PC-3 (cell line): ENCODE results near the gene NDUFB3. TPM values are rescaled to one million over a fixed set of nuclear protein-coding genes. Genes with fewer than 3 reads are reported as not detected.
"Not testable (repeated sequence)": the region's sequence is repeated elsewhere in the genome, so short reads cannot be mapped to it uniquely, and the experiment has no call there.

Source experiments
- ATAC-seq: fragments of 200-7000 bp; cut with Tn5 transposase; 2 replicates; pipeline ENCODE4 v1.9.1; 2020; ENCODE audit warnings: mild to moderate bottlenecking, moderate library complexity
- BruUV-seq: library from RNA; stranded (reverse); fragments of 400-500 nt; replicated peaks from 2 replicates; lab custom pipeline; 2021; lab: Mats Ljungman, UMichigan
- CTCF ChIA-PET: fragments of 300-600 bp; sonication (Branson Sonifier 250); formaldehyde crosslinking; loops from one replicate; lab custom pipeline; 2022; ENCODE audit warnings: antibody characterized with exemption; lab: Charles Lee
- POLR2A ChIA-PET: fragments of 300-600 bp; sonication (Branson Sonifier 250); formaldehyde crosslinking; loops from one replicate; lab custom pipeline; 2022; ENCODE audit warnings: antibody characterized with exemption; ENCODE audit not compliant: unreplicated experiment; lab: Charles Lee
- DNase-seq: peaks from one replicate; pipeline ENCODE4 v3.0.0-alpha.2; 2015
- H2AFZ ChIP-seq: fragments of 300-600 bp; sonication (generic); 2 replicates; pipeline ENCODE4 v1.6.0; 2016; ENCODE audit warnings: antibody characterized with exemption, low read length
- H3F3A ChIP-seq: fragments of 300-600 bp; sonication (generic); one replicate; pipeline ENCODE4 v1.6.0; 2017; ENCODE audit warnings: antibody characterized with exemption, low read length, control low read depth, mild to moderate bottlenecking; ENCODE audit not compliant: unreplicated experiment
- H3K27ac ChIP-seq: fragments of 300-600 bp; sonication (generic); 2 replicates; pipeline ENCODE4 v1.5.1; 2016; ENCODE audit warnings: mild to moderate bottlenecking, low read length
- H3K27me3 ChIP-seq: fragments of 300-600 bp; sonication (generic); 2 replicates; pipeline ENCODE4 v1.6.1; 2016; ENCODE audit warnings: low read length, mixed read lengths
- H3K36me3 ChIP-seq: fragments of 300-600 bp; sonication (generic); 2 replicates; pipeline ENCODE4 v1.6.1; 2016; ENCODE audit warnings: low read depth, mixed run types, low read length, mixed read lengths
- H3K4me1 ChIP-seq: fragments of 300-600 bp; sonication (generic); 2 replicates; pipeline ENCODE4 v1.5.1; 2016; ENCODE audit warnings: low read length; ENCODE audit not compliant: insufficient read depth
- H3K4me2 ChIP-seq: fragments of 300-600 bp; sonication (generic); 2 replicates; pipeline ENCODE4 v1.6.0; 2016; ENCODE audit warnings: low read length
- H3K4me3 ChIP-seq: fragments of 300-600 bp; sonication (generic); 2 replicates; pipeline ENCODE4 v1.5.1; 2016; ENCODE audit warnings: mild to moderate bottlenecking, low read length, mixed read lengths
- H3K79me2 ChIP-seq: fragments of 300-600 bp; sonication (generic); 2 replicates; pipeline ENCODE4 v1.6.1; 2017; ENCODE audit warnings: low read length, mixed read lengths
- H3K9ac ChIP-seq: fragments of 300-600 bp; sonication (generic); 2 replicates; pipeline ENCODE4 v1.6.0; 2016; ENCODE audit warnings: mild to moderate bottlenecking, low read length
- H3K9me2 ChIP-seq: fragments of 300-600 bp; sonication (generic); replicated peaks from 2 replicates; pipeline ENCODE4 v1.6.1; 2016; ENCODE audit warnings: mixed run types, low read length, mixed read lengths
- H3K9me3 ChIP-seq: fragments of 300-600 bp; sonication (generic); 2 replicates; pipeline ENCODE4 v1.6.1; 2016; ENCODE audit warnings: low read length, mixed read lengths
- H4K20me1 ChIP-seq: fragments of 300-600 bp; sonication (generic); 2 replicates; pipeline ENCODE4 v1.6.1; 2016; ENCODE audit warnings: low read length, mixed read lengths
- EZH2 ChIP-seq: fragments of 300-600 bp; sonication (generic); IDR thresholded peaks from one replicate; pipeline ENCODE4 v1.6.1; 2017; ENCODE audit warnings: antibody characterized with exemption, mild to moderate bottlenecking, low read length; ENCODE audit not compliant: unreplicated experiment
- EZH2phosphoT487 ChIP-seq: fragments of 300-600 bp; sonication (generic); IDR thresholded peaks from 2 replicates; pipeline ENCODE4 v1.6.1; 2018; ENCODE audit warnings: mild to moderate bottlenecking, antibody characterized with exemption, low read length, borderline replicate concordance
- intact Hi-C: fragments of 100-400 bp; cut with micrococcal nuclease; formaldehyde crosslinking; loops from 2 replicates; pipeline ENCODE4 v1.9.0; 2023
- total RNA-seq: library from RNA; depleted of rRNA; stranded (reverse); fragments of >200 nt; gene quantifications from 2 replicates; pipeline ENCODE4 v1.2.3, GENCODE V29; 2014
- TF ChIP-seq, protein P1 (sequence below): fragments of 300-600 bp; sonication (generic); conservative IDR thresholded peaks from 2 replicates; pipeline ENCODE4 v1.5.1; 2017; ENCODE audit warnings: antibody characterized with exemption, low read depth, mild to moderate bottlenecking, low read length

Gene NDUFB3
- total RNA-seq, 1 experiment from 2014 or later = 176 TPM

DNA sequence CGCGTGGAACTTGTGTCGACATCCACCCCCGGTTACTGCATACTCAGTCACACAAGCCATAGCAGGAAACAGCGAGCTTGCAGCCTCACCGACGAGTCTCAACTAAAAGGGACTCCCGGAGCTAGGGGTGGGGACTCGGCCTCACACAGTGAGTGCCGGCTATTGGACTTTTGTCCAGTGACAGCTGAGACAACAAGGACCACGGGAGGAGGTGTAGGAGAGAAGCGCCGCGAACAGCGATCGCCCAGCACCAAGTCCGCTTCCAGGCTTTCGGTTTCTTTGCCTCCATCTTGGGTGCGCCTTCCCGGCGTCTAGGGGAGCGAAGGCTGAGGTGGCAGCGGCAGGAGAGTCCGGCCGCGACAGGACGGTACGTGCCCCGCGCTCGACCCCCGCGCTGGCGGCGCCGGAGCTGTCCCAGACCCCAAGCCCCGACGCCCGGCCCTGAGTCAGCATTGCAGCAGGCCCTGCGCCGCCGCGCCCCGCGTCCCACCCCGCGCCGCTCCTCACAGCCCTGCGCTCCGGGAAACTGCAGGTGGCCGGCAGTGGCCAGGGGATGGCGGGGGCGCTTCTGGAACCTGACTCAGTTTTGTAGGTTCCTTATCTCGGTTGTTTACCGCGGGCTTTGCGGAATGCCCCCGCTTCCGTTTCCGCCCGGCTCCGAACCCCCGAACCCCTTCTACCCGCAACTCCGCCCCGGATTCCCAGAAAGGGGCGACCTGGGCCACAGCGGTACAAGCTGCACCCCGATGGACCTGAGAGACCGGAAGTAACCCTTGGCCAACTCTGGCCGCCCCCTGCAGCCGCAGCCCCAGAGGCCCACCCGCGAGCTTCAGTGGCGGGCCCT, 44.5 kb downstream of the NDUFB3 start, which contains the start of gene CFLAR:
Gene CFLAR, plus strand, starts transcription at position 50 of the 844 bp plus-strand sequence. CDS start 13,702 bp downstream, outside the sequence.
- ChIA-PET CTCF (no interaction called here), POLR2A (interaction anchor here (0.8 to 1.0 kb wide), 2 partner anchors 35 to 46 kb away, joined by 6 to 9 read pairs; no protein-coding TSS in a partner anchor)
- Histone ChIP-seq H3K9ac (peak within 1 kb of the TSS; percentile 95), H3K9me2 (no peaks in the 10 kb centered on the region), H3F3A (peaks cover 6% of the 10 kb centered on the region), H3K27me3 (no peaks in the 10 kb centered on the region), H4K20me1 (no peaks in the 10 kb centered on the region), H3K4me3 (peak within 1 kb of the TSS; percentile 75), H3K9me3 (no peaks in the 10 kb centered on the region), H3K27ac (peak within 1 kb of the TSS; percentile 96), H3K4me1 (peaks cover 17% of the 10 kb centered on the region), H2AFZ (peak within 1 kb of the TSS; percentile 76), H3K79me2 (peaks cover 56% of the 10 kb centered on the region), H3K4me2 (peak within 1 kb of the TSS; percentile 86), H3K36me3 (no peaks in the 10 kb centered on the region)
- intact Hi-C loops = loop anchor here (5.0 kb wide), 2 partner anchors 61 to 116 kb away; no protein-coding TSS in a partner anchor
- ATAC-seq = peak; percentile 44
- DNase-seq = peak; percentile 63
- TF ChIP-seq EZH2phosphoT487 = no peak
- TF ChIP-seq, protein P1, sequence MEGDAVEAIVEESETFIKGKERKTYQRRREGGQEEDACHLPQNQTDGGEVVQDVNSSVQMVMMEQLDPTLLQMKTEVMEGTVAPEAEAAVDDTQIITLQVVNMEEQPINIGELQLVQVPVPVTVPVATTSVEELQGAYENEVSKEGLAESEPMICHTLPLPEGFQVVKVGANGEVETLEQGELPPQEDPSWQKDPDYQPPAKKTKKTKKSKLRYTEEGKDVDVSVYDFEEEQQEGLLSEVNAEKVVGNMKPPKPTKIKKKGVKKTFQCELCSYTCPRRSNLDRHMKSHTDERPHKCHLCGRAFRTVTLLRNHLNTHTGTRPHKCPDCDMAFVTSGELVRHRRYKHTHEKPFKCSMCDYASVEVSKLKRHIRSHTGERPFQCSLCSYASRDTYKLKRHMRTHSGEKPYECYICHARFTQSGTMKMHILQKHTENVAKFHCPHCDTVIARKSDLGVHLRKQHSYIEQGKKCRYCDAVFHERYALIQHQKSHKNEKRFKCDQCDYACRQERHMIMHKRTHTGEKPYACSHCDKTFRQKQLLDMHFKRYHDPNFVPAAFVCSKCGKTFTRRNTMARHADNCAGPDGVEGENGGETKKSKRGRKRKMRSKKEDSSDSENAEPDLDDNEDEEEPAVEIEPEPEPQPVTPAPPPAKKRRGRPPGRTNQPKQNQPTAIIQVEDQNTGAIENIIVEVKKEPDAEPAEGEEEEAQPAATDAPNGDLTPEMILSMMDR = no peak
- no peak for TF ChIP-seq EZH2
- BruUV-seq = no TSS peak

DNA sequence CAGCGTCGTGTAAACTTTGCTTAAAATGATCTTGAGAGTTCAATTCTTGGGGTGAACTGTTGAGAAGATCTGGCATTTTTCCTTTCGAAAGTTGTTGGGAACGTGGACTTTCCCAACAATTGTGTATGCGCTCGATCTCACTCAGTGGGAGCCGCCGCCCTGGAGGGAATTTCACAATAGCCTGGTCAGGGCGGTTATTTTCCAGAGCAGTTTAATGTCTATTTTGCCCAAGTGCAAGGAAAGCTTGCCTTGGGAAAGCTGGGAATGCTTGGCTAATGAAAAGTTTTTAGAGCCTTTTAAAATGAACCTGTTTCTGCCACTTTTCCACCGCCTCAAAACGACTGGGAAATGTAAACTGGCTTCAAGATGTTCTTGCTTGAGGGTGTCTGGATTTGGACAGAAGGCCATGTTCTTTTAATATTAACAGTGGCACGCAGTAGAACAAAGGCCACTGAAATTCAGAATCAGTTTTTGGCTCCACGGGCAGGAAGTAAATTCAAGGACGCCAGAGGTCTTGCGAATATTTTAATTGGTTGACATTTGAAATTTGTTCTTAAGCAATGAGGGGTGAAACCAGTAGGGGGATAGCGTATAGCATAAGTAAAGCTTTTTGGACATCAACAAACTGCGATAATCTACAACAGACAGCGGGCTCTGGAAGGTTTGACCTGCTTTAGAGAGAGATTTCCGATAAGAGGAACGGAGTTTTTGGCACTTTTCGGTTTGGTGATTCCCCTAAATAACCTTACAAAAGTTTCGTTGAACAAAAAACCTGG, 45.3 kb downstream of the NDUFB3 start:
- Histone ChIP-seq H3K9ac (peak overlapping the region; percentile 95), H4K20me1 (no peaks in the 10 kb centered on the region), H3K9me3 (no peaks in the 10 kb centered on the region), H3K27ac (peak overlapping the region; percentile 96), H3K9me2 (no peaks in the 10 kb centered on the region), H3K4me1 (peaks cover 17% of the 10 kb centered on the region), H2AFZ (peak overlapping the region; percentile 76), H3K27me3 (no peaks in the 10 kb centered on the region), H3K36me3 (no peaks in the 10 kb centered on the region), H3F3A (peaks cover 6% of the 10 kb centered on the region), H3K79me2 (peaks cover 64% of the 10 kb centered on the region), H3K4me3 (peak overlapping the region; percentile 75), H3K4me2 (peak overlapping the region; percentile 86)
- peak; percentile 89 for DNase-seq
- ChIA-PET CTCF (interaction anchor here (0.6 to 1.6 kb wide), 5 partner anchors 41 to 1064 kb away, joined by 3 to 27 read pairs (median 5); no protein-coding TSS in a partner anchor), POLR2A (interaction anchor here (0.8 to 1.1 kb wide), 2 partner anchors 13 to 34 kb away, joined by 4 read pairs; no protein-coding TSS in a partner anchor)
- ATAC-seq = peak; percentile 25
- TF ChIP-seq EZH2phosphoT487 = no peak
- TF ChIP-seq, protein P1 = peak; percentile 46; the same call in 1 of the 2 replicates
- TF ChIP-seq EZH2 = no peak
- intact Hi-C loops = loop anchor here (1.0 to 5.0 kb wide), 4 partner anchors 46 to 154 kb away; partner anchors contain the start of genes HYCC2 and ORC2
- TSS peak; percentile 60 for BruUV-seq

DNA sequence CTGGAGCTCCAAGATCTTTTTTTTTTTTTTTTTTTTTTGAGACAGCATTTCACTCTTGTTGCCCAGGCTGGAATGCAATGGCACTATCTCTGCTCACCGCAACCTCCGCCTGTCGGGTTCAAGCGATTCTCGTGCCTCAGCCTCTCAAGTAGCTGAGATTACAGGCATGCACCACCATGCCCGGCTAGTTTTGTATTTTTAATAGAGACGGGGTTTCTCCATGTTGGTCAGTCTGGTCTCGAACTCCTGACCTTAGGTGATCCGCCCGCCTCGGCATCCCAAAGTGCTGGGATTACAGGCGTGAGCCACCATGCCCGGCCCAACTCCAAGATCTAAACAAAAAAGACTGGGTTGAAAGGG, 45.9 kb downstream of the NDUFB3 start:
- Histone ChIP-seq H3K9ac (peak overlapping the region; percentile 95), H2AFZ (peak overlapping the region; percentile 76), H3K79me2 (peaks cover 69% of the 10 kb centered on the region), H3K4me3 (peak overlapping the region; percentile 75), H3K4me2 (peak overlapping the region; percentile 86), H3K27ac (peak overlapping the region; percentile 96), H3K4me1 (peaks cover 17% of the 10 kb centered on the region)
- H4K20me1 ChIP-seq, DNase-seq, H3K9me2 ChIP-seq, H3K27me3 ChIP-seq, H3K36me3 ChIP-seq, H3K9me3 ChIP-seq, ATAC-seq, H3F3A ChIP-seq: not testable (repeated sequence)
- CTCF ChIA-PET = interaction anchor here (0.6 to 1.6 kb wide), 5 partner anchors 40 to 1063 kb away, joined by 3 to 27 read pairs (median 5); no protein-coding TSS in a partner anchor
- intact Hi-C loops = loop anchor here (1.0 to 5.0 kb wide), 7 partner anchors 17 to 154 kb away; partner anchors contain the start of genes HYCC2 and ORC2
- TSS peak; percentile 29 for BruUV-seq
- POLR2A ChIA-PET = interaction anchor here (0.8 to 1.1 kb wide), 2 partner anchors 13 to 33 kb away, joined by 4 read pairs; no protein-coding TSS in a partner anchor
